Measurements from ENCODE around the gene PRDM1. TPM values are rescaled to one million over a fixed set of nuclear protein-coding genes. Genes with fewer than 3 reads are reported as not detected.

The PRDM1 gene
- total and polyA plus RNA-seq, 2 donors (not counting 1 experiment from before 2014, with no cell fraction given) = 6.9 to 9.6 TPM

DNA sequence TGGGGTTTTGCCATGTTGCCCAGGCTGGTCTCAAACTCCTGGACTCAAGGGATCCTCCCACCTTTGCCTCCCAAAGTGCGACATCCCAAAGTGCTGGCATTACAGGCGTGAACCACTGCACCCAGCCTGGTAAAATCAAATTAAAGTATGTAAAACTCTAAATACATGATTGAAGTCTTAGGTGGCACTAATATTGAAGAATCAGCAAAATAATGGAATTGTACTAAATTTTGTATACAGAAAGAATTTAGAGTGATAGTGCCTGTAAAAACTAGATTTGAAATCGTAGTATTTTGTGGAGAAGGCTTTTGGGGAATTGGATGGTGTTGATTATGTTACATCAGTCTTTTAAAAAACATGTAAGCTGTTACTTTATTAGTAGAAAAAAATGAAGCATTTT is 10.0 kb upstream of the PRDM1 start:
- DNase-seq (no peak), ATAC-seq (ENCODE audit: low read depth) (no peak)
- no CpG with 5 or more reads among the region's 3 CpGs for WGBS (ENCODE audit: insufficient coverage)
- no peak overlapping the region for H3K27ac ChIP-seq (ENCODE audit: low read length in 2 of 2)
- no peak overlapping the region for H3K4me2 ChIP-seq (replicated peaks; ENCODE audit: low read depth, low read length, poor library complexity, severe bottlenecking)
- peaks cover 7% of the 10 kb centered on the region for H3K27me3 Mint-ChIP-seq
- H3K36me3 ChIP-seq (replicated peaks in 1 of 2; ENCODE audit: control extremely low read depth in 1 of 2, control insufficient read depth in 1 of 2, extremely low read depth in 1 of 2, insufficient read depth in 2 of 2, low read length in 1 of 2) = no peaks in the 10 kb centered on the region
- no peaks in the 10 kb centered on the region for H3K9me3 Mint-ChIP-seq (ENCODE audit: insufficient read depth)
- no peaks in the 10 kb centered on the region for H4K20me1 ChIP-seq (ENCODE audit: control insufficient read depth, insufficient read depth, low read length, poor library complexity, severe bottlenecking)
- ChIA-PET POLR2A (no interaction called here), CTCF (interaction anchor here (0.6 kb wide), 1 partner anchor 16 kb away, joined by 4 read pairs; no protein-coding TSS in a partner anchor)
- intact Hi-C loops (cut with micrococcal nuclease) = no loop called here
- no peak overlapping the region for H3K9ac ChIP-seq (ENCODE audit: low read length)
- H3K9me3 ChIP-seq (ENCODE audit: control extremely low read depth in 1 of 3, control insufficient read depth in 2 of 3, insufficient read depth in 1 of 3, low read length in 2 of 3) = no peaks in the 10 kb centered on the region
- H3K4me1 ChIP-seq (ENCODE audit: control insufficient read depth in 2 of 2, insufficient read depth in 2 of 2, low read length in 2 of 2) = peaks cover 0 to 4% of the 10 kb centered on the region in 2 donors
- no peak overlapping the region for H2AFZ ChIP-seq (ENCODE audit: insufficient read depth, low read depth, low read length, poor library complexity, severe bottlenecking)
- H3K4me3 ChIP-seq (ENCODE audit: control extremely low read depth in 1 of 5, extremely low read depth in 1 of 5, insufficient read depth in 1 of 5, low read depth in 2 of 5, low read length in 4 of 5) = no peak overlapping the region
- peaks cover 0 to 3% (median 0%) of the 10 kb centered on the region in 4 experiments for H3K27me3 ChIP-seq (replicated peaks in 1 of 4; ENCODE audit: control extremely low read depth in 1 of 4, control insufficient read depth in 3 of 4, insufficient read depth in 4 of 4, low read length in 3 of 4)
- no peak overlapping the region for H3K27ac Mint-ChIP-seq
- no peak for TF ChIP-seq EZH2 (IDR thresholded peaks at IDR 0.05; ENCODE audit: borderline replicate concordance, insufficient read depth, low read depth, low read length, poor library complexity, severe bottlenecking)
- TF ChIP-seq, protein P1, sequence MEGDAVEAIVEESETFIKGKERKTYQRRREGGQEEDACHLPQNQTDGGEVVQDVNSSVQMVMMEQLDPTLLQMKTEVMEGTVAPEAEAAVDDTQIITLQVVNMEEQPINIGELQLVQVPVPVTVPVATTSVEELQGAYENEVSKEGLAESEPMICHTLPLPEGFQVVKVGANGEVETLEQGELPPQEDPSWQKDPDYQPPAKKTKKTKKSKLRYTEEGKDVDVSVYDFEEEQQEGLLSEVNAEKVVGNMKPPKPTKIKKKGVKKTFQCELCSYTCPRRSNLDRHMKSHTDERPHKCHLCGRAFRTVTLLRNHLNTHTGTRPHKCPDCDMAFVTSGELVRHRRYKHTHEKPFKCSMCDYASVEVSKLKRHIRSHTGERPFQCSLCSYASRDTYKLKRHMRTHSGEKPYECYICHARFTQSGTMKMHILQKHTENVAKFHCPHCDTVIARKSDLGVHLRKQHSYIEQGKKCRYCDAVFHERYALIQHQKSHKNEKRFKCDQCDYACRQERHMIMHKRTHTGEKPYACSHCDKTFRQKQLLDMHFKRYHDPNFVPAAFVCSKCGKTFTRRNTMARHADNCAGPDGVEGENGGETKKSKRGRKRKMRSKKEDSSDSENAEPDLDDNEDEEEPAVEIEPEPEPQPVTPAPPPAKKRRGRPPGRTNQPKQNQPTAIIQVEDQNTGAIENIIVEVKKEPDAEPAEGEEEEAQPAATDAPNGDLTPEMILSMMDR (IDR thresholded peaks at IDR 0.05) = no peak
- H3K4me1 Mint-ChIP-seq = peaks cover 8% of the 10 kb centered on the region
- no peaks in the 10 kb centered on the region for H3K79me2 ChIP-seq (ENCODE audit: control insufficient read depth, insufficient read depth, low read length)
- H3K4me3 Mint-ChIP-seq = no peak overlapping the region

DNA sequence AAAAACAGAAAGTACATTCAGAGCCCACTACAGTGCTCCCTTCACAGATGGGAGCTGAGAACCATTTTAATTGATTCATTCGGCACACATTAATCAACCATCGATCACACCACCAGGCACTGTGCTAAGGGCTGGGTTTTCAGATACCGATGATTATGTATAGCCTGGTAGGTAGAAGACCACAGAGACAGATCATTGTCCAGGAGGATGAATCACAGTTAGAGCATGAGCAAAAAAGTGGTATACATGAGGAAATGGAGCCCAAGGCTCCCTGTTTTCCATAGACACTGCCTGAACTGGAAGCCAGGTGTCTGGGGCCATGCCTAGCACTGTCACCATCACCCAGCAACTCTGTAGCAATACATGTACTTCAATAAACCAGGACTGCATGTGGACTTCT is 9.0 kb upstream of the PRDM1 start:
- H3K27ac Mint-ChIP-seq = no peak overlapping the region
- Histone ChIP-seq H3K4me3 (ENCODE audit: control extremely low read depth in 1 of 5, extremely low read depth in 1 of 5, insufficient read depth in 1 of 5, low read depth in 2 of 5, low read length in 4 of 5) (no peak overlapping the region), H3K36me3 (replicated peaks in 1 of 2; ENCODE audit: control extremely low read depth in 1 of 2, control insufficient read depth in 1 of 2, extremely low read depth in 1 of 2, insufficient read depth in 2 of 2, low read length in 1 of 2) (no peaks in the 10 kb centered on the region), H2AFZ (ENCODE audit: insufficient read depth, low read depth, low read length, poor library complexity, severe bottlenecking) (no peak overlapping the region), H3K27ac (ENCODE audit: low read length in 2 of 2) (no peak overlapping the region), H3K4me1 (ENCODE audit: control insufficient read depth in 2 of 2, insufficient read depth in 2 of 2, low read length in 2 of 2) (peaks cover 0 to 4% of the 10 kb centered on the region in 2 donors), H3K9ac (ENCODE audit: low read length) (no peak overlapping the region), H3K79me2 (ENCODE audit: control insufficient read depth, insufficient read depth, low read length) (no peaks in the 10 kb centered on the region), H3K4me2 (replicated peaks; ENCODE audit: low read depth, low read length, poor library complexity, severe bottlenecking) (no peak overlapping the region), H3K27me3 (replicated peaks in 1 of 4; ENCODE audit: control extremely low read depth in 1 of 4, control insufficient read depth in 3 of 4, insufficient read depth in 4 of 4, low read length in 3 of 4) (no peaks in the 10 kb centered on the region), H3K9me3 (ENCODE audit: control extremely low read depth in 1 of 3, control insufficient read depth in 2 of 3, insufficient read depth in 1 of 3, low read length in 2 of 3) (no peaks in the 10 kb centered on the region), H4K20me1 (ENCODE audit: control insufficient read depth, insufficient read depth, low read length, poor library complexity, severe bottlenecking) (no peaks in the 10 kb centered on the region)
- CTCF ChIA-PET = no interaction called here
- peaks cover 7% of the 10 kb centered on the region for H3K27me3 Mint-ChIP-seq
- no peak for DNase-seq
- H3K4me3 Mint-ChIP-seq = no peak overlapping the region
- POLR2A ChIA-PET = no interaction called here
- 100% methylated on average over 1 of the region's 3 CpGs for WGBS (ENCODE audit: insufficient coverage)
- H3K4me1 Mint-ChIP-seq = peaks cover 8% of the 10 kb centered on the region
- no peak for TF ChIP-seq EZH2 (IDR thresholded peaks at IDR 0.05; ENCODE audit: borderline replicate concordance, insufficient read depth, low read depth, low read length, poor library complexity, severe bottlenecking)
- TF ChIP-seq, protein P1 (IDR thresholded peaks at IDR 0.05) = no peak
- intact Hi-C loops (cut with micrococcal nuclease) = no loop called here
- H3K9me3 Mint-ChIP-seq (ENCODE audit: insufficient read depth) = no peaks in the 10 kb centered on the region
- no peak for ATAC-seq (ENCODE audit: low read depth)
